BJ (cell line): ENCODE data around the gene TYW3. TPM values are rescaled to one million over a fixed set of nuclear protein-coding genes. Genes with fewer than 3 reads are reported as not detected.
A peak's percentile ranks its signal among the peaks of the same experiment; 100 is the strongest.

Experiments used
- CTCF ChIA-PET: fragments of 350-600 bp; formaldehyde crosslinking; extraction: SDS; loops from one replicate; lab custom pipeline; 2021; ENCODE audit warnings: antibody characterized with exemption, inconsistent platforms; lab: Yijun Ruan, JAX
- POLR2A ChIA-PET: fragments of 300-600 bp; sonication (Branson Sonifier 250); formaldehyde crosslinking; extraction: SDS; loops from one replicate; lab custom pipeline; 2021; ENCODE audit warnings: antibody characterized with exemption; lab: Charles Lee
- DNase-seq: peaks from one replicate; pipeline ENCODE4 v3.0.0-alpha.2; 2011; ENCODE audit warnings: low read depth
- H3K27me3 ChIP-seq: 2 replicates; pipeline ENCODE4 v1.6.0; 2011; ENCODE audit warnings: low read length; ENCODE audit not compliant: control insufficient read depth, insufficient read depth
- H3K36me3 ChIP-seq: 2 replicates; pipeline ENCODE4 v1.5.1; 2011; ENCODE audit warnings: low read length; ENCODE audit not compliant: control insufficient read depth, insufficient read depth
- H3K4me3 ChIP-seq: 2 replicates; pipeline ENCODE4 v1.5.1; 2011; ENCODE audit warnings: low read depth, mild to moderate bottlenecking, control low read depth, low read length
- CTCF ChIP-seq: IDR thresholded peaks from 2 replicates; pipeline ENCODE4 v1.5.1; 2011; ENCODE audit warnings: low read depth, mild to moderate bottlenecking, control low read depth, inconsistent platforms, low read length, moderate library complexity; ENCODE audit not compliant: insufficient read depth
- polyA plus RNA-seq: library from polyadenylated mRNA; depleted of rRNA; stranded (reverse); fragments of >200 nt; gene quantifications from 2 replicates; pipeline ENCODE4 v1.2.3, GENCODE V29; 2011

The TYW3 gene
- polyA plus RNA-seq, 1 experiment: 9.2 TPM

GRCh38 chr1:74689621-74690363 is 43.2 kb upstream of the TYW3 start:
- ChIA-PET CTCF (interaction anchor here (0.8 to 2.2 kb wide), 16 partner anchors 9 to 288 kb away, joined by 3 to 15 read pairs (median 3); partner anchors contain the start of gene ERICH3), POLR2A (no interaction called here)
- no peak overlapping the region for H3K4me3 ChIP-seq

GRCh38 chr1:74690364-74690696 is 42.6 kb upstream of the TYW3 start:
- no peak for DNase-seq
- TF ChIP-seq CTCF: no peak
- Histone ChIP-seq H3K27me3 (no peaks in the 10 kb centered on the region), H3K36me3 (no peaks in the 10 kb centered on the region), H3K4me3 (no peak overlapping the region)
- ChIA-PET POLR2A (no interaction called here), CTCF (interaction anchor here (1.0 to 2.2 kb wide), 6 partner anchors 10 to 289 kb away, joined by 3 to 15 read pairs (median 6); no protein-coding TSS in a partner anchor)

More at GRCh38 chr1:74689621-74690363, 43.2 kb upstream of the TYW3 start:
- TF ChIP-seq CTCF: peak; percentile 75
- no peak for DNase-seq
- H3K27me3 ChIP-seq: no peaks in the 10 kb centered on the region
- H3K36me3 ChIP-seq: no peaks in the 10 kb centered on the region

- H3K27me3 ChIP-seq: no peaks in the 10 kb centered on the region
- TF ChIP-seq CTCF: no peak
- DNase-seq: no peak
- POLR2A ChIA-PET: no interaction called here
- CTCF ChIA-PET: interaction anchor here (0.6 to 1.0 kb wide), 3 partner anchors 11 to 62 kb away, joined by 3 read pairs; no protein-coding TSS in a partner anchor
- H3K36me3 ChIP-seq: no peaks in the 10 kb centered on the region
- no peak overlapping the region for H3K4me3 ChIP-seq
Measured at GRCh38 chr1:74690909-74691308, 42.0 kb upstream of the TYW3 start.

- DNase-seq: no peak
- Histone ChIP-seq H3K4me3 (no peak overlapping the region), H3K36me3 (no peaks in the 10 kb centered on the region; the same call in 1 of the 2 replicates), H3K27me3 (no peaks in the 10 kb centered on the region)
- CTCF ChIA-PET: no interaction called here
- POLR2A ChIA-PET: no interaction called here
- no peak for TF ChIP-seq CTCF
Measured at GRCh38 chr1:74693473-74693872, 39.5 kb upstream of the TYW3 start.

GRCh38 chr1:74697832-74698231 is 35.1 kb upstream of the TYW3 start:
- no peaks in the 10 kb centered on the region; the same call in none of the 2 replicates for H3K36me3 ChIP-seq
- no peak overlapping the region for H3K4me3 ChIP-seq
- TF ChIP-seq CTCF: no peak
- no peak for DNase-seq
- no peaks in the 10 kb centered on the region for H3K27me3 ChIP-seq
- POLR2A ChIA-PET: no interaction called here
- CTCF ChIA-PET: no interaction called here
